Stimulated activated CD8-positive, alpha-beta memory T cell treated with anti-CD3 and anti-CD28 coated beads, Interleukin-12 subunit alpha, Interleukin-12 subunit beta, amount 100 ng/mL, for 24 hours (primary cell): Measurements from ENCODE around the gene TXNDC16.

Experiments
- DNase-seq: peaks from one replicate; pipeline ENCODE4 v3.0.0-alpha.2; 2020; ENCODE audit errors: extremely low read depth

Gene TXNDC16

GRCh38 chr14:52447236-52447635 lies 105.1 kb downstream of the TXNDC16 start:
- no peak for DNase-seq

- DNase-seq, result no peak
Observed at GRCh38 chr14:52446355-52446754, 106.0 kb downstream of the TXNDC16 start.

- DNase-seq, result no peak
Observed at GRCh38 chr14:52443506-52443905, 108.8 kb downstream of the TXNDC16 start.

GRCh38 chr14:52442602-52443001 lies 109.7 kb downstream of the TXNDC16 start:
- DNase-seq, result no peak

- no peak for DNase-seq
Observed at GRCh38 chr14:52442166-52442565, 110.1 kb downstream of the TXNDC16 start.

GRCh38 chr14:52439476-52439875 lies 112.8 kb downstream of the TXNDC16 start:
- DNase-seq, result no peak

- no peak for DNase-seq
Observed at GRCh38 chr14:52434955-52435354, 117.3 kb downstream of the TXNDC16 start.

- no peak for DNase-seq
Observed at GRCh38 chr14:52430474-52430873, 121.8 kb downstream of the TXNDC16 start.

- no peak for DNase-seq
Observed at GRCh38 chr14:52429451-52429850, 122.9 kb downstream of the TXNDC16 start.

GRCh38 chr14:52427460-52427859 lies 124.8 kb downstream of the TXNDC16 start:
- DNase-seq, result no peak

- DNase-seq, result no peak
Observed at GRCh38 chr14:52422650-52423356, 129.5 kb downstream of the TXNDC16 start.

- no peak for DNase-seq
Observed at GRCh38 chr14:52417139-52417538, 135.2 kb downstream of the TXNDC16 start.

GRCh38 chr14:52413729-52414408 lies 138.4 kb downstream of the TXNDC16 start:
- no peak for DNase-seq

GRCh38 chr14:52412426-52412825 lies 139.9 kb downstream of the TXNDC16 start:
- no peak for DNase-seq

- no peak for DNase-seq
Observed at GRCh38 chr14:52405314-52405713, 147.0 kb downstream of the TXNDC16 start.

- no peak for DNase-seq
Observed at GRCh38 chr14:52402812-52403526, 149.3 kb downstream of the TXNDC16 start.

- DNase-seq, result no peak
Observed at GRCh38 chr14:52400846-52401245, 151.5 kb downstream of the TXNDC16 start.

- no peak for DNase-seq
Observed at GRCh38 chr14:52399921-52400595, 152.2 kb downstream of the TXNDC16 start.

- DNase-seq, result no peak
Observed at GRCh38 chr14:52399104-52399503, 153.2 kb downstream of the TXNDC16 start.

- DNase-seq, result no peak
Observed at GRCh38 chr14:52397844-52398243, 154.5 kb downstream of the TXNDC16 start.

GRCh38 chr14:52395728-52396127 lies 156.6 kb downstream of the TXNDC16 start:
- DNase-seq, result no peak

- no peak for DNase-seq
Observed at GRCh38 chr14:52391881-52392615, 160.3 kb downstream of the TXNDC16 start.
